Measurements from ENCODE around the gene P2RX4. TPM values are rescaled to one million over a fixed set of nuclear protein-coding genes. Genes with fewer than 3 reads are reported as not detected.

Gene P2RX4
- total RNA-seq, 1 experiment from 2014 or later = 8.1 TPM

DNA sequence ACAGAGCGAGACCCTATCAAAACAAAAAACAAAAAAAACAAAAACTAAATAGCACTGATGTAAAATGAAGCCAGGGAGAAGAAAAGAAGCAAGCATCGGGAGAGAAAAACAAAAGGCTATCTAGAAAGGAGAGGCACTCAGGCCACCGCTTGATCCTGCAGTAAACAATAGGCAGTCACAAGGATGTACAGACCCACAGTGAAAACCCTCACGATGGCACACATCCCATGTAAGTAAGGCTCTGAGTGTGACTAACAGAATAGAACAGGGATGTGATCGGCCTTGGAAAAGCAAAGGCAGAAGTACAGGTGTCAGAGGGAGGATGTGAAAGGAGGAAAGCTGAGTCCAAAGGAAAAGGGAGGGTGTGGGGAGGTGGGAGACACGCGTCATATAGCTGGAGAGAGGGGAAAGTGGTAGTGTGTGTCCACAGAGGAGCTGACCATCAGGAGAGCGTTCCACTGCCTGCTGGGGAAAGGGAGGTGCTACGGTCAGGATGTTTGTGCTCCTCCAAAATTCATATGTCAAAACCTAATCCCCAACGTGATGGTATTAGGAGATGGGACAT is 55.1 kb downstream of the P2RX4 start:
- DNase-seq (ENCODE audit: unreplicated experiment) = no peak
- no TSS peak for BruUV-seq (replicated peaks)
- Mint-ChIP-seq H3K4me3 (ENCODE audit: unreplicated experiment) (no peak overlapping the region), H3K27me3 (ENCODE audit: insufficient read depth, unreplicated experiment) (no peaks in the 10 kb centered on the region), H3K27ac (ENCODE audit: low read depth, unreplicated experiment) (no peak overlapping the region), H3K4me1 (ENCODE audit: insufficient read depth, unreplicated experiment) (no peaks in the 10 kb centered on the region), H3K9me3 (ENCODE audit: unreplicated experiment) (no peaks in the 10 kb centered on the region), H3K36me3 (ENCODE audit: insufficient read depth, unreplicated experiment) (peaks cover 85% of the 10 kb centered on the region)
- ChIA-PET POLR2A (no interaction called here), CTCF (no interaction called here)
- intact Hi-C loops (cut with micrococcal nuclease) = no loop called here
- TF ChIP-seq, protein P1, sequence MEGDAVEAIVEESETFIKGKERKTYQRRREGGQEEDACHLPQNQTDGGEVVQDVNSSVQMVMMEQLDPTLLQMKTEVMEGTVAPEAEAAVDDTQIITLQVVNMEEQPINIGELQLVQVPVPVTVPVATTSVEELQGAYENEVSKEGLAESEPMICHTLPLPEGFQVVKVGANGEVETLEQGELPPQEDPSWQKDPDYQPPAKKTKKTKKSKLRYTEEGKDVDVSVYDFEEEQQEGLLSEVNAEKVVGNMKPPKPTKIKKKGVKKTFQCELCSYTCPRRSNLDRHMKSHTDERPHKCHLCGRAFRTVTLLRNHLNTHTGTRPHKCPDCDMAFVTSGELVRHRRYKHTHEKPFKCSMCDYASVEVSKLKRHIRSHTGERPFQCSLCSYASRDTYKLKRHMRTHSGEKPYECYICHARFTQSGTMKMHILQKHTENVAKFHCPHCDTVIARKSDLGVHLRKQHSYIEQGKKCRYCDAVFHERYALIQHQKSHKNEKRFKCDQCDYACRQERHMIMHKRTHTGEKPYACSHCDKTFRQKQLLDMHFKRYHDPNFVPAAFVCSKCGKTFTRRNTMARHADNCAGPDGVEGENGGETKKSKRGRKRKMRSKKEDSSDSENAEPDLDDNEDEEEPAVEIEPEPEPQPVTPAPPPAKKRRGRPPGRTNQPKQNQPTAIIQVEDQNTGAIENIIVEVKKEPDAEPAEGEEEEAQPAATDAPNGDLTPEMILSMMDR (IDR thresholded peaks at IDR 0.05; ENCODE audit: unreplicated experiment) = no peak

DNA sequence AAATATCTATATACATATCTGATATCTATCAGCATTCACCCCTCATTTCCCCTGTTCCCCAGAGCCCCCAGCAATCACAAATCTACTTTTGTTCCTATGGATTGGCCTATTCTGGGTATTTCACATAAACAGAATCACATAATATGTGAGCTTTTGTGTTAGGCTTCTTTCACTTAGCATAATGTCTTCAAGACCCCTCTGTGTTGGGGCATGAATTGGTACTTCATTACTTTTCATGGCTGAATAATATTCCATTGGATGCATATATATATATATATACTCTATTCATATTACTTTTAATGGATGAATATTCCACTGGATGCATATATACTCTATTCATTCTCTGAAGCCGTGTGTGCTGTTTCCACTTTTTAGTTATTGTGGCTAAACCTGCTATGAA is 57.9 kb downstream of the P2RX4 start:
- peaks cover 77% of the 10 kb centered on the region for H3K36me3 Mint-ChIP-seq (ENCODE audit: insufficient read depth, unreplicated experiment)
- no peaks in the 10 kb centered on the region for H3K4me1 Mint-ChIP-seq (ENCODE audit: insufficient read depth, unreplicated experiment)
- H3K27me3 Mint-ChIP-seq (ENCODE audit: insufficient read depth, unreplicated experiment) = no peaks in the 10 kb centered on the region
- no peaks in the 10 kb centered on the region for H3K9me3 Mint-ChIP-seq (ENCODE audit: unreplicated experiment)
- no peak overlapping the region for H3K4me3 Mint-ChIP-seq (ENCODE audit: unreplicated experiment)
- ChIA-PET CTCF (interaction anchor here (0.9 kb wide), 1 partner anchor 27 kb away, joined by 3 read pairs; no protein-coding TSS in a partner anchor), POLR2A (interaction anchor here (1.2 kb wide), 1 partner anchor 9 kb away, joined by 4 read pairs; no protein-coding TSS in a partner anchor)
- no TSS peak for BruUV-seq (replicated peaks)
- intact Hi-C loops (cut with micrococcal nuclease) = no loop called here
- DNase-seq (ENCODE audit: unreplicated experiment) = no peak
- no peak overlapping the region for H3K27ac Mint-ChIP-seq (ENCODE audit: low read depth, unreplicated experiment)
- TF ChIP-seq, protein P1 (IDR thresholded peaks at IDR 0.05; ENCODE audit: unreplicated experiment) = no peak

DNA sequence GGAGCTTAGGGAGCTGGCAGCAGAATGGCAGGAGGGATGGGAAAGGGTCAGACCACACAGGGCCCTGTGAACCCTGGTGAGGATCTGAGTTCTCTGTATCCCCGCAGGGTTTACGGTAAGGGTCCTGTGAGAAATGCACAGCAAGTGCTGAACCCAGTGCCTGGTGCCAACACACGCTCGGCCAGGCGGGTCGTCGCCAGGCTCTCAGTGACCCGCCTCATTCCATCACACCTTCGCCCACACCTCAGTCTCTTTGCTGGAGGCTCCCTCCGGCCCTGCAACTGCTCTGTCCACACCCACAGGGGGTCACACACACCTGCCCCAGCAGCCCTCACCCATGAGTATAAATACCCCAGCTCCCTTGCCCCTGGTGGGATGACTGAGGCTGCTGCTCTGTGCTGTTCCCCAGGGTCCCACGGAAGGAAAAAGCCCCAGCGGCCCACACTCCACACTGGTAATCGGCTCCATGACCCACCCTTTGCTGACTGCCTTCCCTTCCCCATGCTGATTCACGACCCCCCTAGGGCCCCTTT is 63.5 kb downstream of the P2RX4 start:
- peaks cover 4% of the 10 kb centered on the region for H3K4me1 Mint-ChIP-seq (ENCODE audit: insufficient read depth, unreplicated experiment)
- BruUV-seq (replicated peaks) = no TSS peak
- no peaks in the 10 kb centered on the region for H3K9me3 Mint-ChIP-seq (ENCODE audit: unreplicated experiment)
- TF ChIP-seq, protein P1 (IDR thresholded peaks at IDR 0.05; ENCODE audit: unreplicated experiment) = no peak
- POLR2A ChIA-PET = no interaction called here
- H3K27ac Mint-ChIP-seq (ENCODE audit: low read depth, unreplicated experiment) = peak overlapping the region; percentile 54
- intact Hi-C loops (cut with micrococcal nuclease) = no loop called here
- H3K4me3 Mint-ChIP-seq (ENCODE audit: unreplicated experiment) = no peak overlapping the region
- H3K27me3 Mint-ChIP-seq (ENCODE audit: insufficient read depth, unreplicated experiment) = no peaks in the 10 kb centered on the region
- DNase-seq (ENCODE audit: unreplicated experiment) = no peak
- CTCF ChIA-PET = interaction anchor here (0.7 kb wide), 1 partner anchor 122 kb away, joined by 3 read pairs; no protein-coding TSS in a partner anchor
- peaks cover 38% of the 10 kb centered on the region for H3K36me3 Mint-ChIP-seq (ENCODE audit: insufficient read depth, unreplicated experiment)

DNA sequence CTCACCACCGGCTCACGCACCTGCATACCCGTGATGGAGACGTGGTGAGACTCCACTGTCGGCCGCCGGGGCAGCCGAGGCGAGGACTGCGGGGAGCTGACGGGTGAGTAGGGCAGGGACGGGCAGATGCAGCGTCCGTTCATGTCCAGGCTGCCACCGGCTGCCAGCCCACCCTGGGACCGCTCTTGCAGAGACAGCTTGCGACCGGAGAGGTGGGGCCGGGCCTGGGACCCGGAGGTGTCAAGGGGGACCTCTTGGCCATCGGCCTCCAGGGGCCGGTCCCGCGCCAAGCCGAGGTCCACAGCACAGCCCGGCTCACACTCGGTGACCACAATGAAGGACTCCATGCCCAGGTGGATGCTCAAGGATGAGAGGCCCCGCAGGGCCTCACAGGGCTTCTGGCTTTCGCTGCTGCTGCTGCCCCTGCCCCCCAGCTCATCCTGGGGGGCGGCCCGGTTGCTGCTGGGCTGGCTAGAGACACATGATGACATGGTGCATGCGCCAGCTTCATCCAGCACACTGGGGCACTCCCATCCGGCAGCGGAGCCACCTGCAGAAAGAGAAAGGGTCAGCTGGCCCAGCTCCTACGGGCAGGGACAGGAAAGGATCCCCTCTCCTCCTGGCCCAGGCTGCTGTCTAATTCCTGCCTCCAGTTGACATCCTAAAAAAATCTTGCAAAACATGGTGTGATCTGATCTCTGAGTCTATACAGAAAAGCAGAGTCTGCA is 64.3 kb downstream of the P2RX4 start:
- POLR2A ChIA-PET = no interaction called here
- DNase-seq (ENCODE audit: unreplicated experiment) = no peak

More for the DNA sequence above, 64.3 kb downstream of the P2RX4 start:
- TF ChIP-seq, protein P1 (IDR thresholded peaks at IDR 0.05; ENCODE audit: unreplicated experiment) = no peak
- CTCF ChIA-PET = interaction anchor here (0.5 to 0.7 kb wide), 4 partner anchors 58 to 992 kb away, joined by 3 to 4 read pairs (median 3); no protein-coding TSS in a partner anchor
- H3K4me3 Mint-ChIP-seq (ENCODE audit: unreplicated experiment) = no peak overlapping the region
- H3K27ac Mint-ChIP-seq (ENCODE audit: low read depth, unreplicated experiment) = no peak overlapping the region
- no TSS peak for BruUV-seq (replicated peaks)
- peaks cover 4% of the 10 kb centered on the region for H3K4me1 Mint-ChIP-seq (ENCODE audit: insufficient read depth, unreplicated experiment)
- no peaks in the 10 kb centered on the region for H3K9me3 Mint-ChIP-seq (ENCODE audit: unreplicated experiment)
- peaks cover 31% of the 10 kb centered on the region for H3K36me3 Mint-ChIP-seq (ENCODE audit: insufficient read depth, unreplicated experiment)
- H3K27me3 Mint-ChIP-seq (ENCODE audit: insufficient read depth, unreplicated experiment) = no peaks in the 10 kb centered on the region
- intact Hi-C loops (cut with micrococcal nuclease) = no loop called here
